Tibial nerve (tissue), 4 donors: Measurements from ENCODE around the gene NRXN3.

Source experiments
- EP300 ChIP-seq, 2 donors: sonication (generic); formaldehyde crosslinking; IDR thresholded peaks; one replicate each; pipeline ENCODE4 v1.6.1; 2017; ENCODE audit warnings: antibody characterized with exemption in 2 of 2, mild to moderate bottlenecking in 1 of 2
- POLR2A ChIP-seq, 2 donors: fragments of 450-650 bp; IDR thresholded peaks; one replicate each; pipeline ENCODE4 v1.6.1; 2017; ENCODE audit warnings: antibody characterized with exemption in 2 of 2, mild to moderate bottlenecking in 2 of 2, moderate library complexity in 2 of 2
- TF ChIP-seq, protein P1 (sequence below), 5 experiments: fragments of 200-600 bp in 3 of 5; fragments of 450-650 bp in 2 of 5; sonication (generic) in 3 of 5; IDR thresholded peaks; one replicate each; pipeline ENCODE4 v1.5.1; 2016 to 2019; ENCODE audit warnings: antibody characterized with exemption in 5 of 5, mild to moderate bottlenecking in 3 of 5, moderate library complexity in 2 of 5

DNA sequence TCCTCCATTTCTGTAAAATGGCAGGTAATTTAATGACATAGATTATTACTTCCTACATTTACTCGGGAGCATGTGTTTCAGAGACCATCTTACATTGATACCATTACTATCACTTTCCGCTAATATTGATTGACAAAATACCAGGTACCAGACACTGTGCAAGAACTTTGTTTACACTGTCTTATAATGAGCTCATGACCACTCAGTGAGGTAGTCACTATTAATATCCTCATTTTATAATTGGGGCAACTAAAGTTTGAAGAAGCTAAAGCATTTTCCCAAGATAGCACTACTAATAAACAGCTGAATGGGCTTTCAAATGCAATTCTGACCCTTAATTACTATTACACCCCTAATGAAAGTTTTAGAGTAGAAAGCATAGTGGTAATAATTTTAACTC is 1306.4 kb downstream of the NRXN3 start:
- TF ChIP-seq, protein P1, sequence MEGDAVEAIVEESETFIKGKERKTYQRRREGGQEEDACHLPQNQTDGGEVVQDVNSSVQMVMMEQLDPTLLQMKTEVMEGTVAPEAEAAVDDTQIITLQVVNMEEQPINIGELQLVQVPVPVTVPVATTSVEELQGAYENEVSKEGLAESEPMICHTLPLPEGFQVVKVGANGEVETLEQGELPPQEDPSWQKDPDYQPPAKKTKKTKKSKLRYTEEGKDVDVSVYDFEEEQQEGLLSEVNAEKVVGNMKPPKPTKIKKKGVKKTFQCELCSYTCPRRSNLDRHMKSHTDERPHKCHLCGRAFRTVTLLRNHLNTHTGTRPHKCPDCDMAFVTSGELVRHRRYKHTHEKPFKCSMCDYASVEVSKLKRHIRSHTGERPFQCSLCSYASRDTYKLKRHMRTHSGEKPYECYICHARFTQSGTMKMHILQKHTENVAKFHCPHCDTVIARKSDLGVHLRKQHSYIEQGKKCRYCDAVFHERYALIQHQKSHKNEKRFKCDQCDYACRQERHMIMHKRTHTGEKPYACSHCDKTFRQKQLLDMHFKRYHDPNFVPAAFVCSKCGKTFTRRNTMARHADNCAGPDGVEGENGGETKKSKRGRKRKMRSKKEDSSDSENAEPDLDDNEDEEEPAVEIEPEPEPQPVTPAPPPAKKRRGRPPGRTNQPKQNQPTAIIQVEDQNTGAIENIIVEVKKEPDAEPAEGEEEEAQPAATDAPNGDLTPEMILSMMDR (IDR thresholded peaks at IDR 0.05), result no peak
- TF ChIP-seq POLR2A (IDR thresholded peaks at IDR 0.05), result no peak
- TF ChIP-seq EP300 (IDR thresholded peaks at IDR 0.05), result no peak
